ENCODE results near the gene ATOH8.

ATOH8 gene

GRCh38 chr2:85754313-85755095 is 713 bp downstream of the ATOH8 start:
- DNase-seq (ENCODE audit: low spot score), result peak; percentile 59

- no peak for DNase-seq (ENCODE audit: low spot score)
These were observed 1.6 kb downstream of the ATOH8 start for GRCh38 chr2:85755122-85756027.

GRCh38 chr2:85756195-85756594 is 2.4 kb downstream of the ATOH8 start:
- DNase-seq (ENCODE audit: low spot score), result no peak

- DNase-seq (ENCODE audit: low spot score), result no peak
These were observed 3.1 kb downstream of the ATOH8 start for GRCh38 chr2:85756822-85757435.

- no peak for DNase-seq (ENCODE audit: low spot score)
These were observed 4.1 kb downstream of the ATOH8 start for GRCh38 chr2:85757860-85758259.

GRCh38 chr2:85758361-85759256 is 4.8 kb downstream of the ATOH8 start:
- no peak for DNase-seq (ENCODE audit: low spot score)

GRCh38 chr2:85759257-85759613 is 5.4 kb downstream of the ATOH8 start:
- no peak for DNase-seq (ENCODE audit: low spot score)

- DNase-seq (ENCODE audit: low spot score), result no peak
These were observed 6.6 kb downstream of the ATOH8 start for GRCh38 chr2:85760371-85760770.

- DNase-seq (ENCODE audit: low spot score), result no peak
These were observed 7.1 kb downstream of the ATOH8 start for GRCh38 chr2:85760872-85761271.

- no peak for DNase-seq (ENCODE audit: low spot score)
These were observed 7.7 kb downstream of the ATOH8 start for GRCh38 chr2:85761512-85761944.

- DNase-seq (ENCODE audit: low spot score), result no peak
These were observed 8.2 kb downstream of the ATOH8 start for GRCh38 chr2:85761946-85762345.

GRCh38 chr2:85763132-85763531 is 9.3 kb downstream of the ATOH8 start:
- DNase-seq (ENCODE audit: low spot score), result no peak

GRCh38 chr2:85763831-85764230 is 10.0 kb downstream of the ATOH8 start:
- no peak for DNase-seq (ENCODE audit: low spot score)

GRCh38 chr2:85765081-85765731 is 11.4 kb downstream of the ATOH8 start:
- no peak for DNase-seq (ENCODE audit: low spot score)

GRCh38 chr2:85766229-85766628 is 12.4 kb downstream of the ATOH8 start:
- DNase-seq (ENCODE audit: low spot score), result no peak

GRCh38 chr2:85767803-85768665 is 14.2 kb downstream of the ATOH8 start:
- no peak for DNase-seq (ENCODE audit: low spot score)

- no peak for DNase-seq (ENCODE audit: low spot score)
These were observed 14.9 kb downstream of the ATOH8 start for GRCh38 chr2:85768713-85769112.

GRCh38 chr2:85769236-85769982 is 15.6 kb downstream of the ATOH8 start:
- peak; percentile 54 for DNase-seq (ENCODE audit: low spot score)

GRCh38 chr2:85769983-85770362 is 16.2 kb downstream of the ATOH8 start:
- DNase-seq (ENCODE audit: low spot score), result no peak

Measured in germinal center (tissue), 1 donor.